KBM-7 (cell line): ENCODE data around the gene SAGE1.
"Not testable (repeated sequence)": the region's sequence is repeated elsewhere in the genome, so short reads cannot be mapped to it uniquely, and the experiment has no call there.

ENCODE experiments used
- DNase-seq: peaks from one replicate; pipeline ENCODE4 v3.0.0-alpha.2; 2015
- in situ Hi-C: fragments of 300-500 bp; cut with MboI; formaldehyde crosslinking; loops from 2 replicates; pipeline ENCODE4 v1.14.3; 2020; ENCODE audit warnings: low sequenced_read_pairs, low pct_unique_long_range_greater_than_20kb, mixed read lengths

Gene SAGE1

DNA sequence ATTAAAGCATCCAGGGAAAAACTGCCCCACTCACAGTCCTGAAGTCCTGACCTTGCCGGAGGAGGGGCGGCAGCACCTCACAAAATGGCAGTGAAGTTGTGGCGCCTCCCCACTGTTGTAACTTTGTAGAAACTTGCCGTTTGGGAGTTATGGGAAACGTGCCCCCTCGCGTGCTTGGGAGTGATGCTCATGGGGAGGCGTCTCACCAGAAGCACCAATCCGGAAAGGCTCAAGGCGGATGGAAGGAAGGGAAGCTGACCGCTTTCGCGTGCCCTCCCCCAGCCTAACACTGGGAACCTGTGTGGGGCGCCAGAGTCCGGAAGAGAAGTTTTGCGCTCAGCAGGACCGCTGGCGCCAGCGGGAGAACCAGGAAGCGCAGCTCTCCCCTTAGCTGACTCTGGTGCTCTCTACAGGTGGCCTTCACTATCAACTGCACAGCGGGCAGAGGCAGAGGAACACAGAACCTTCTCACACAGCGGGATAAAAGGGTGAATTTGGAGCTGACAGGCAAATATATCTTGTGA lies at the start of gene SAGE1, which contains the start of gene CT45A10:
Gene SAGE1, plus strand, starts transcription at position 423 of the 524 bp plus-strand sequence. CDS start 2,527 bp downstream, outside the sequence.
Gene CT45A10, minus strand, starts transcription at position 151 of the 524 bp plus-strand sequence. CDS start 8,100 bp downstream, outside the sequence.
- in situ Hi-C loops = no loop called here
- DNase-seq = no peak

DNA sequence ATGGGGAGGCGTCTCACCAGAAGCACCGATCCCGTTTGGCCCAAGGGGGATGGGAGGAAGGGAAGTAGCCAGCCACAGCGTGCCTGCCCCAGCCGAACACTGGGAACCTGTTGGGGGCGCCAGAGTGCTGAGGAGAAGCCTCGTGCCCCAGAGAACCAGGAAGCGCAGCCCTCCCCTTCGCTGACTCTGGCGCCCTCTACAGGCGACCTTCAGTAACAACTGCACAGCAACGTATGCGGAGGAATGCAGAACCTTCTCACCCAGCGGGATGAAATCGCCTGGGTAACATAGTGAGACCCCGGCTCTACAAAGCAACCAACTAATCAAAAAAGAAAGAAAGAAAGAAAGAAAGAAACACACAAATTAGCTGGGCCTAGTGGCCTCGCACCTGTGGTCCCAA lies 39.1 kb upstream of the SAGE1 start, which contains the start of gene CT45A8:
Gene CT45A8, minus strand, starts transcription at position 101 of the 400 bp plus-strand sequence. CDS start 3,755 bp downstream, outside the sequence.
- DNase-seq, in situ Hi-C loops: not testable (repeated sequence)

GRCh38 chrX:135871712-135872111 lies 21.8 kb upstream of the SAGE1 start, which contains the start of gene CT45A9:
CT45A9 (minus strand) TSS chrX:135871812; CDS start chrX:135868061, 3,751 bp downstream.
- in situ Hi-C loops, DNase-seq: not testable (repeated sequence)

DNA sequence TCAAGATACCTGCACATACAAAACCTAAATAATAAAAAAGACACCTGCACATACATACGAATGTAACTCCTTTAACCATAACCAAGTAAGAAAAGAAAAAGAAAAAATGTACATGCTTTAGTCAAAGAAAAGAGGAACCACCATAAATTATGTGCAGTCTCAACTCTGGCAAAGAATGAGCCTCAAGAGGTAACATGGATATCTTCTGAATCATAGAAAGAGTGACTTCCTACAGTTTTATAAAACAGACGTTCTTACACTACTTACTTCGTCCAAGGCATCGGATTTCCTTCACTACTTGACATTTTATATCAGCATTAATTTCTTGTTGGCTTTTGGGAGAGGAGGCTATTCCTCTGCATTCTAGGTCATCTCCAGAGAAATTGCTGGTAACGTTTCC lies 10.8 kb upstream of the SAGE1 start:
- DNase-seq, in situ Hi-C loops: not testable (repeated sequence)

- DNase-seq, in situ Hi-C loops: not testable (repeated sequence)
These were observed 5.3 kb upstream of the SAGE1 start for GRCh38 chrX:135888230-135888629.

DNA sequence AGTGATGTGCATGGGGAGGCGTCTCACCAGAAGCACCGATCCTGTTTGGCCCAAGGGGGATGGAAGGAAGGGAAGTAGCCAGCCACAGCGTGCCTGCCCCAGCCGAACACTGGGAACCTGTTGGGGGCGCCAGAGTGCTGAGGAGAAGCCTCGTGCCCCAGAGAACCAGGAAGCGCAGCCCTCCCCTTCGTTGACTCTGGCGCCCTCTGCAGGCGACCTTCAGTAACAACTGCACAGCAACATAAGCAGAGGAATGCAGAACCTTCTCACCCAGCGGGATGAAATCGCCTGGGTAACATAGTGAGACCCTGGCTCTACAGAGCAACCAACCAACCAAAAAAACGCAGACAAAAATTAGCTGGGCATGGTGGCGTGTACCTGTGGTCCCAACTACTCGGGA lies 4.5 kb upstream of the SAGE1 start:
- in situ Hi-C loops = not testable (repeated sequence)
- peak; percentile 52 for DNase-seq

GRCh38 chrX:135890087-135890585 lies 3.4 kb upstream of the SAGE1 start:
- in situ Hi-C loops = no loop called here
- DNase-seq = no peak

GRCh38 chrX:135892781-135893180 lies 735 bp upstream of the SAGE1 start:
- in situ Hi-C loops = no loop called here
- DNase-seq = no peak

GRCh38 chrX:135910251-135910650 lies 16.7 kb downstream of the SAGE1 start:
- no peak for DNase-seq
- in situ Hi-C loops = no loop called here

GRCh38 chrX:135914404-135914803 lies 20.9 kb downstream of the SAGE1 start:
- in situ Hi-C loops = no loop called here
- no peak for DNase-seq

DNA sequence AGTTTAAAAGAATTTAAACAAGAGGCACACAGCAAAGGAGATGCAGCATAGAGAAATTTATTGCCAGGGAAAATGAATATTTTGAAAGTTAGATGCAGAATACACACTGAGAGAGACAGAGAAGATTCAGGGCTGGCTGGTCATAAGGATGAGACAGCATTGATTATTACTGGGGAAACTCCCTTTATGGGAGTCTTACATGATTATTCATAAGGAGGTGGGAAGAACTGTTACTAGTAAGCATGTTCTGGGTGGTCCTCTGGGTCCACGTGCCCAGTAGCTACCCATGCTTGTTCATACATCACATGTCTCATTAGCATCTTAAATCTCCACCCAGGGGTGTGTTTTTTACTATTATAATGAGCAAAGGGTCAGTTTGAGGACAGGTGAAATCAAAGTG lies 27.0 kb downstream of the SAGE1 start:
- DNase-seq, in situ Hi-C loops: not testable (repeated sequence)

DNA sequence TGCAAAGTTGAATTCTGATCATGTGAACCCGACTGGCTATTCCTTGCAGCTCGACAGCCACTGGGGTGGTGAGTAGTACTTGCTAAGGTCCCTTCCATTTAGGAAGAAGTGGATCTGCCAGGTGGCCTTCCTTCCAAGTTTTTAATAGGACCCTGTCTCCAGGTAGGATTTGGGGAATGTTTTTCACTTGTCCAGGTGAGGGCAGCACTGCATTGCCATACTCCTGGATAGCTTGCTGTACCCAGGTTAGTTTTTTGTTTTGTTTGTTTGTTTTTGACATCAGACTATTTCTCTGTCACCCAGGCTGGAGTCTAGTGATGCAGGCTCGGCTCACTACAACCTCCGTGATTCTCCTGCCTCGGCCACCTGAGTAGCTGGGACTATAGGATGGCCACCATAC lies 29.8 kb downstream of the SAGE1 start:
- in situ Hi-C loops = no loop called here
- DNase-seq = no peak

GRCh38 chrX:135927897-135928296 lies 34.4 kb downstream of the SAGE1 start:
- in situ Hi-C loops = no loop called here
- no peak for DNase-seq

DNA sequence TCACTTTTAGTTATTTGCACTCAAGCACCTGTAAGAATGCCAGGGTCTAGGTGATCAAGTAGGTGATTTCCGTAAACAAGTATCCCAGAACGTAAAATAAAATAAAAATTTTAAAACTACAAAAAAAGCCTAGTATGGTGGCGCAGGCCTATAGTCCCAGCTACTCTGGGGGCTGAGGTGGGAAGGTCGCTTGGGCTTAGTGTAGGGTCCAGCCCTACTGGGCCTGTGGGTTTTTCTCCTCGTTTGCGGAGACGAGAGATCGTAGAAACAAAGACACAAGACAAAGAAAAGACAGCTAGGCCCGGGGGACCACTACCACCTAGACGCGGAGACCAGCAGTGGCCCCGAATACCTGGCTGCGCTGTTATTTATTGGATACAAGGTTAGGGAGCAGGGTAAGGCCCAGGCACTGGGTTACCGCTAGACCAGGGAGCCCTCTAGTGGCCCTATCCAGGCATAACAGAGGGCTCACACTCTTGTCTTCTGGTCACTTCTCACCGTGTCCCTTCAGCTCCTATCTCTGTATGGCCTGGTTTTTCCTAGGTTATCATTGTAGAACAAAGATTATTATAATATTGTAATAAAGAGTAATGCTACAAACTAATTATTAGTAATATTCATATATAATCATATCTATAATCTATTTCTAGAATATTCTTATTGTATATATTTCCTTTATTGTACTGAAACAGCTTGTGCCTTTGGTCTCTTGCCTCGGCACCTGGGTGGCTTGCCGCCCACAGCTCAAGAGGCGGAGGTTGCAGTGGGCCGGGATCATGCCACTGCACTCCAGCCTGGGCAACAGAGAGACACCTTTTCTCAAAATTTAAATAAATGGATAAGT lies 38.4 kb downstream of the SAGE1 start:
- DNase-seq = peak; percentile 62
- in situ Hi-C loops = no loop called here

GRCh38 chrX:135944486-135944885 lies 51.0 kb downstream of the SAGE1 start:
- peak; percentile 12 for DNase-seq
- in situ Hi-C loops = no loop called here

DNA sequence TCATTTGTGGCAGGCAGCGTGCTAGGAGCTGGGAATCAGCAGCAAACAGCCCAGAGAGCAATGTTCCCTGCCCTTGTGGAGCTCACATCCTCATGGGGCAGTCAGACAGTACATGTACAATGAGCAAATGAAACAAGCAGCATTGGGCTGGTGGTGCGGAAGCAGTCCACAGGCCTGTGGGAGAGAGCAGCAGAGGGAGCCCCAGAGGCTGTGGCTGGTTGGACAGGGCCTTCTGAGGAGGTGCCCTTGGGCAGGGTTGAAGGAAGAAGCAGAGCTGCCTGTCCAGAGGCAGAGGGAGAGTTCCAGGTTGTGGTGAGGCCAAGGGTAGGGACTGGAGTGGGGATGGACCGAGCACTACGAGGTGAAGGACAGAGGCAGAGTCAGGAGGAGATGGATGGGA lies 57.8 kb downstream of the SAGE1 start:
- in situ Hi-C loops = no loop called here
- DNase-seq = no peak
